HUES48 (cell line): Measurements from ENCODE around the gene RPP14.
A peak's percentile ranks its signal among the peaks of the same experiment; 100 is the strongest.

Experiments
- H3K27ac ChIP-seq: one replicate; pipeline ENCODE4 v1.7.0; 2013; ENCODE audit warnings: low read depth, low read length, inconsistent platforms
- H3K27me3 ChIP-seq: 2 replicates; pipeline ENCODE4 v1.6.1; 2013; ENCODE audit warnings: mild to moderate bottlenecking, low read length; ENCODE audit not compliant: control insufficient read depth, insufficient read depth
- H3K36me3 ChIP-seq: 2 replicates; pipeline ENCODE4 v1.6.1; 2013; ENCODE audit warnings: low read length; ENCODE audit not compliant: control insufficient read depth, insufficient read depth
- H3K4me1 ChIP-seq: 2 replicates; pipeline ENCODE4 v1.6.1; 2013; ENCODE audit warnings: mild to moderate bottlenecking, low read length; ENCODE audit not compliant: control insufficient read depth, insufficient read depth
- H3K4me3 ChIP-seq: 2 replicates; pipeline ENCODE4 v1.5.1; 2013; ENCODE audit warnings: mild to moderate bottlenecking, low read depth, low read length
- H3K9ac ChIP-seq: 2 replicates; pipeline ENCODE4 v1.6.1; 2013; ENCODE audit warnings: mild to moderate bottlenecking, low read depth, low read length, moderate library complexity
- H3K9me3 ChIP-seq: 2 replicates; pipeline ENCODE4 v1.6.1; 2013; ENCODE audit warnings: low read length; ENCODE audit not compliant: control insufficient read depth, insufficient read depth

RPP14 gene

GRCh38 chr3:58291671-58292338 is 14.2 kb upstream of the RPP14 start:
- H3K4me1 ChIP-seq: no peaks in the 10 kb centered on the region
- no peaks in the 10 kb centered on the region for H3K36me3 ChIP-seq
- no peaks in the 10 kb centered on the region for H3K27me3 ChIP-seq
- H3K27ac ChIP-seq: no peak overlapping the region
- H3K9me3 ChIP-seq: peaks cover 11% of the 10 kb centered on the region; the same call in 1 of the 2 replicates
- no peak overlapping the region for H3K9ac ChIP-seq
- no peak overlapping the region for H3K4me3 ChIP-seq

- Histone ChIP-seq H3K9me3 (peaks cover 11% of the 10 kb centered on the region; the same call in 1 of the 2 replicates), H3K36me3 (no peaks in the 10 kb centered on the region), H3K4me1 (no peaks in the 10 kb centered on the region)
Observed at GRCh38 chr3:58292866-58293265, 13.2 kb upstream of the RPP14 start.

GRCh38 chr3:58293516-58293915 is 12.5 kb upstream of the RPP14 start:
- Histone ChIP-seq H3K9me3 (peaks cover 11% of the 10 kb centered on the region; the same call in 1 of the 2 replicates), H3K36me3 (no peaks in the 10 kb centered on the region), H3K27me3 (no peaks in the 10 kb centered on the region), H3K4me1 (no peaks in the 10 kb centered on the region), H3K4me3 (no peak overlapping the region), H3K27ac (no peak overlapping the region), H3K9ac (no peak overlapping the region)

More at GRCh38 chr3:58292866-58293265, 13.2 kb upstream of the RPP14 start:
- Histone ChIP-seq H3K27me3 (no peaks in the 10 kb centered on the region), H3K27ac (no peak overlapping the region), H3K9ac (no peak overlapping the region), H3K4me3 (no peak overlapping the region)

GRCh38 chr3:58296269-58296668 is 9.8 kb upstream of the RPP14 start:
- Histone ChIP-seq H3K27ac (no peak overlapping the region), H3K9ac (no peak overlapping the region), H3K36me3 (no peaks in the 10 kb centered on the region), H3K9me3 (peaks cover 9% of the 10 kb centered on the region; the same call in 1 of the 2 replicates), H3K4me3 (no peak overlapping the region), H3K27me3 (no peaks in the 10 kb centered on the region), H3K4me1 (no peaks in the 10 kb centered on the region)

- Histone ChIP-seq H3K9me3 (peaks cover 3% of the 10 kb centered on the region; the same call in 1 of the 2 replicates), H3K27me3 (no peaks in the 10 kb centered on the region), H3K4me1 (no peaks in the 10 kb centered on the region), H3K36me3 (no peaks in the 10 kb centered on the region), H3K4me3 (no peak overlapping the region), H3K27ac (no peak overlapping the region), H3K9ac (no peak overlapping the region)
Observed at GRCh38 chr3:58296843-58297242, 9.2 kb upstream of the RPP14 start.

GRCh38 chr3:58298190-58298589 is 7.9 kb upstream of the RPP14 start:
- Histone ChIP-seq H3K9me3 (no peaks in the 10 kb centered on the region), H3K9ac (no peak overlapping the region), H3K27ac (no peak overlapping the region), H3K36me3 (no peaks in the 10 kb centered on the region), H3K4me3 (no peak overlapping the region), H3K4me1 (no peaks in the 10 kb centered on the region), H3K27me3 (no peaks in the 10 kb centered on the region)

- H3K9ac ChIP-seq: no peak overlapping the region
- H3K27ac ChIP-seq: no peak overlapping the region
- no peaks in the 10 kb centered on the region for H3K27me3 ChIP-seq
- no peaks in the 10 kb centered on the region for H3K9me3 ChIP-seq
- no peaks in the 10 kb centered on the region for H3K4me1 ChIP-seq
- no peaks in the 10 kb centered on the region for H3K36me3 ChIP-seq
- H3K4me3 ChIP-seq: no peak overlapping the region
Observed at GRCh38 chr3:58299075-58299474, 7.0 kb upstream of the RPP14 start.

- no peak overlapping the region for H3K9ac ChIP-seq
- H3K27me3 ChIP-seq: no peaks in the 10 kb centered on the region
- no peak overlapping the region for H3K4me3 ChIP-seq
- H3K4me1 ChIP-seq: no peaks in the 10 kb centered on the region
- no peak overlapping the region for H3K27ac ChIP-seq
- H3K36me3 ChIP-seq: no peaks in the 10 kb centered on the region
- no peaks in the 10 kb centered on the region for H3K9me3 ChIP-seq
Observed at GRCh38 chr3:58299839-58300516, 6.1 kb upstream of the RPP14 start.

- Histone ChIP-seq H3K9ac (0 out of 2 replicates have a peak overlapping the region, but pooled peaks have one; percentile 99), H3K4me1 (peaks cover 7% of the 10 kb centered on the region; the same call in 1 of the 2 replicates), H3K27ac (no peak overlapping the region), H3K4me3 (peak overlapping the region; percentile 89), H3K27me3 (no peaks in the 10 kb centered on the region), H3K9me3 (no peaks in the 10 kb centered on the region), H3K36me3 (peaks cover 46% of the 10 kb centered on the region)
Observed at GRCh38 chr3:58307639-58308215, 1.7 kb downstream of the RPP14 start.

GRCh38 chr3:58308728-58309127 is 2.7 kb downstream of the RPP14 start:
- no peak overlapping the region for H3K4me3 ChIP-seq
- no peaks in the 10 kb centered on the region for H3K9me3 ChIP-seq
- no peak overlapping the region for H3K27ac ChIP-seq
- H3K9ac ChIP-seq: no peak overlapping the region
- peaks cover 7% of the 10 kb centered on the region; the same call in 1 of the 2 replicates for H3K4me1 ChIP-seq
- no peaks in the 10 kb centered on the region for H3K27me3 ChIP-seq
- H3K36me3 ChIP-seq: peaks cover 56% of the 10 kb centered on the region

GRCh38 chr3:58317811-58318210 is 11.8 kb downstream of the RPP14 start:
- no peak overlapping the region for H3K4me3 ChIP-seq
- no peaks in the 10 kb centered on the region for H3K27me3 ChIP-seq
- peaks cover 17% of the 10 kb centered on the region for H3K4me1 ChIP-seq
- no peaks in the 10 kb centered on the region for H3K9me3 ChIP-seq
- no peak overlapping the region for H3K9ac ChIP-seq
- H3K27ac ChIP-seq: no peak overlapping the region
- peaks cover 69% of the 10 kb centered on the region for H3K36me3 ChIP-seq
